ENCODE measurements around the gene GPR33. TPM values are rescaled to one million over a fixed set of nuclear protein-coding genes. Genes with fewer than 3 reads are reported as not detected.

Gene GPR33
- not detected in 2 replicates for total RNA-seq

GRCh38 chr14:31487886-31488285 is at the start of gene GPR33:
Gene GPR33, minus strand, starts transcription at chr14:31488039. Its CDS starts 4,074 bp downstream, at chr14:31483965.

GRCh38 chr14:31456841-31457664 is 30.8 kb downstream of the GPR33 start, which contains the start of gene DTD2:
Gene DTD2, minus strand, starts transcription at chr14:31457506. Its CDS starts 113 bp downstream, at chr14:31457393.

Other genes starting within 250 kb of the GPR33 start
- gene HEATR5A, start 67.5 kb downstream of the GPR33 start, total RNA-seq, result 56.7 and 73.9 TPM in 2 replicates
- gene DTD2, start 30.5 kb downstream of the GPR33 start, total RNA-seq, result 68.8 and 77.0 TPM in 2 replicates
- gene NUBPL, start 73.4 kb upstream of the GPR33 start, total RNA-seq, result 8.7 and 12.8 TPM in 2 replicates

Measured in regular cardiac myocyte (primary cell).